HG02588 (cell line): ENCODE measurements around the gene CMIP.
"Not testable (repeated sequence)": the region's sequence is repeated elsewhere in the genome, so short reads cannot be mapped to it uniquely, and the experiment has no call there.

Experiments used
- ATAC-seq: cut with Tn5 transposase; IDR thresholded peaks from one replicate; pipeline ENCODE4 v1.9.1; 2021; ENCODE audit warnings: mild to moderate bottlenecking, moderate library complexity; ENCODE audit not compliant: unreplicated experiment

CMIP gene

GRCh38 chr16:81720973-81721906, 276.6 kb downstream of the CMIP start:
- ATAC-seq: no peak

GRCh38 chr16:81723098-81723723, 278.6 kb downstream of the CMIP start:
- ATAC-seq: peak; percentile 71

- ATAC-seq: no peak
Measured at GRCh38 chr16:81728435-81728834, 283.8 kb downstream of the CMIP start.

- no peak for ATAC-seq
Measured at GRCh38 chr16:81729451-81729850, 284.8 kb downstream of the CMIP start.

- ATAC-seq: peak; percentile 81
Measured at GRCh38 chr16:81730090-81731051, 285.8 kb downstream of the CMIP start.

GRCh38 chr16:81731649-81732048, 287.0 kb downstream of the CMIP start:
- no peak for ATAC-seq

GRCh38 chr16:81732699-81733098, 288.1 kb downstream of the CMIP start:
- no peak for ATAC-seq

GRCh38 chr16:81733295-81733694, 288.7 kb downstream of the CMIP start:
- no peak for ATAC-seq

GRCh38 chr16:81734632-81735434, 290.2 kb downstream of the CMIP start:
- ATAC-seq: no peak

GRCh38 chr16:81737885-81738536, 293.4 kb downstream of the CMIP start:
- peak; percentile 41 for ATAC-seq

GRCh38 chr16:81738783-81739496, 294.3 kb downstream of the CMIP start:
- no peak for ATAC-seq

GRCh38 chr16:81739503-81739902, 294.9 kb downstream of the CMIP start:
- ATAC-seq: no peak

GRCh38 chr16:81740169-81740568, 295.6 kb downstream of the CMIP start:
- ATAC-seq: peak; percentile 67

- ATAC-seq: not testable (repeated sequence)
Measured at GRCh38 chr16:81741430-81741770, 296.8 kb downstream of the CMIP start.

GRCh38 chr16:81744385-81744784, 299.8 kb downstream of the CMIP start:
- no peak for ATAC-seq

- no peak for ATAC-seq
Measured at GRCh38 chr16:81744911-81745310, 300.3 kb downstream of the CMIP start.

- peak; percentile 75 for ATAC-seq
Measured at GRCh38 chr16:81745704-81746558, 301.3 kb downstream of the CMIP start.

- ATAC-seq: no peak
Measured at GRCh38 chr16:81746566-81746965, 302.0 kb downstream of the CMIP start.
